ENCODE results near the gene TSEN54. TPM values are rescaled to one million over a fixed set of nuclear protein-coding genes. Genes with fewer than 3 reads are reported as not detected.

TSEN54 gene
- total RNA-seq, 4 donors from 2014 or later, result 11.6 to 46.6 (median 25.8) TPM

GRCh38 chr17:75568412-75569255 is 52.3 kb downstream of the TSEN54 start:
- 95 to 97% methylated on average over 12 to 25 of the region's 31 CpGs for WGBS, 2 donors

GRCh38 chr17:75570034-75570676 is 53.8 kb downstream of the TSEN54 start:
- Histone ChIP-seq H3K27me3 (no peaks in the 10 kb centered on the region), H3K4me1 (peaks cover 5 to 16% of the 10 kb centered on the region in 2 donors), H3K9me3 (no peaks in the 10 kb centered on the region), H3K4me3 (replicated peaks in 1 of 3) (no peak overlapping the region), H3K36me3 (peaks cover 16 to 18% of the 10 kb centered on the region in 2 donors), H3K27ac (no peak overlapping the region)
- WGBS, 2 donors, result 84% methylated on average over 8 of the region's 35 CpGs; no CpG with 5 or more reads in 1 of the 2 donors
- intact Hi-C loops (cut with DNase I), result no loop called here
- DNase-seq, result no peak
- TF ChIP-seq POLR2A (IDR thresholded peaks at IDR 0.05), result no peak
- TF ChIP-seq CTCF (IDR thresholded peaks at IDR 0.05), result no peak

More at GRCh38 chr17:75568412-75569255, 52.3 kb downstream of the TSEN54 start:
- Histone ChIP-seq H3K27me3 (no peaks in the 10 kb centered on the region), H3K36me3 (peaks cover 16 to 18% of the 10 kb centered on the region in 2 donors), H3K27ac (no peak overlapping the region), H3K4me3 (replicated peaks in 1 of 3) (no peak overlapping the region), H3K4me1 (peaks cover 5 to 16% of the 10 kb centered on the region in 2 donors), H3K9me3 (no peaks in the 10 kb centered on the region)
- intact Hi-C loops (cut with DNase I), result no loop called here
- no peak for DNase-seq
- TF ChIP-seq CTCF (IDR thresholded peaks at IDR 0.05), result no peak
- TF ChIP-seq POLR2A (IDR thresholded peaks at IDR 0.05), result no peak

- no peak for DNase-seq
- TF ChIP-seq CTCF (IDR thresholded peaks at IDR 0.05) (no peak), POLR2A (IDR thresholded peaks at IDR 0.05) (no peak)
- H3K4me3 ChIP-seq (replicated peaks in 1 of 3), result no peak overlapping the region
- peaks cover 16 to 18% of the 10 kb centered on the region in 2 donors for H3K36me3 ChIP-seq
- no peaks in the 10 kb centered on the region for H3K9me3 ChIP-seq
- H3K27me3 ChIP-seq, result no peaks in the 10 kb centered on the region
- intact Hi-C loops (cut with DNase I), result no loop called here
- no peak overlapping the region for H3K27ac ChIP-seq
- whole genome bisulfite sequencing, 2 donors, result 87 to 94% methylated on average over 3 of the region's 11 CpGs
- peaks cover 5 to 16% of the 10 kb centered on the region in 2 donors for H3K4me1 ChIP-seq
These were observed 54.4 kb downstream of the TSEN54 start for GRCh38 chr17:75570772-75571171.

GRCh38 chr17:75571197-75571884 is 55.0 kb downstream of the TSEN54 start:
- intact Hi-C loops (cut with DNase I), result no loop called here
- Histone ChIP-seq H3K4me3 (replicated peaks in 1 of 3) (no peak overlapping the region), H3K27me3 (no peaks in the 10 kb centered on the region), H3K27ac (no peak overlapping the region), H3K9me3 (no peaks in the 10 kb centered on the region), H3K36me3 (peaks cover 16 to 18% of the 10 kb centered on the region in 2 donors), H3K4me1 (peaks cover 5 to 10% of the 10 kb centered on the region in 2 donors)
- WGBS, 2 donors, result 88 to 97% methylated on average over 4 to 8 of the region's 15 CpGs
- no peak for DNase-seq
- no peak for TF ChIP-seq CTCF (IDR thresholded peaks at IDR 0.05)
- no peak for TF ChIP-seq POLR2A (IDR thresholded peaks at IDR 0.05)

Data from thyroid gland (tissue), 4 donors.